MV-4-11 (cell line): Measurements from ENCODE around the gene SLC37A1.

Source experiments
- DNase-seq: peaks from one replicate; lab custom pipeline; 2025; lab: John Stamatoyannopoulos, UW

SLC37A1 gene

GRCh38 chr21:42545317-42545716 is 31.7 kb downstream of the SLC37A1 start:
- DNase-seq: no peak

GRCh38 chr21:42545745-42546144 is 32.1 kb downstream of the SLC37A1 start:
- no peak for DNase-seq

- DNase-seq: no peak
Observed at GRCh38 chr21:42546433-42546832, 32.8 kb downstream of the SLC37A1 start.

- no peak for DNase-seq
Observed at GRCh38 chr21:42547001-42547905, 33.6 kb downstream of the SLC37A1 start.

- no peak for DNase-seq
Observed at GRCh38 chr21:42547906-42548365, 34.3 kb downstream of the SLC37A1 start.

- no peak for DNase-seq
Observed at GRCh38 chr21:42548687-42549406, 35.2 kb downstream of the SLC37A1 start.

GRCh38 chr21:42550817-42551216 is 37.2 kb downstream of the SLC37A1 start:
- no peak for DNase-seq

- no peak for DNase-seq
Observed at GRCh38 chr21:42552407-42553336, 39.0 kb downstream of the SLC37A1 start.

- DNase-seq: no peak
Observed at GRCh38 chr21:42553435-42553834, 39.8 kb downstream of the SLC37A1 start.

- DNase-seq: no peak
Observed at GRCh38 chr21:42554251-42554961, 40.8 kb downstream of the SLC37A1 start.

- no peak for DNase-seq
Observed at GRCh38 chr21:42555756-42556438, 42.2 kb downstream of the SLC37A1 start.

- no peak for DNase-seq
Observed at GRCh38 chr21:42556476-42556875, 42.8 kb downstream of the SLC37A1 start.

GRCh38 chr21:42556960-42557359 is 43.3 kb downstream of the SLC37A1 start:
- DNase-seq: no peak

- DNase-seq: no peak
Observed at GRCh38 chr21:42557420-42557819, 43.8 kb downstream of the SLC37A1 start.

- DNase-seq: no peak
Observed at GRCh38 chr21:42558368-42558767, 44.7 kb downstream of the SLC37A1 start.

GRCh38 chr21:42558846-42559245 is 45.2 kb downstream of the SLC37A1 start:
- DNase-seq: no peak

- DNase-seq: no peak
Observed at GRCh38 chr21:42559326-42559725, 45.7 kb downstream of the SLC37A1 start.

- DNase-seq: no peak
Observed at GRCh38 chr21:42560517-42561179, 47.0 kb downstream of the SLC37A1 start.

- peak; percentile 20 for DNase-seq
Observed at GRCh38 chr21:42561762-42562650, 48.4 kb downstream of the SLC37A1 start.
